Thymus (tissue), 11 donors: ENCODE measurements around the gene FOSL1. TPM values are rescaled to one million over a fixed set of nuclear protein-coding genes. Genes with fewer than 3 reads are reported as not detected.
"Not testable (repeated sequence)": the region's sequence is repeated elsewhere in the genome, so short reads cannot be mapped to it uniquely, and the experiment has no call there.

Experiments used
- DNase-seq, 9 donors: peaks; one replicate each; pipeline ENCODE4 v3.0.0-alpha.2; 2013; ENCODE audit warnings: low spot score in 9 of 9, low read depth in 6 of 9, missing footprints in 1 of 9
- H3K27ac ChIP-seq, 2 donors: one replicate each; pipeline ENCODE4 v1.5.1; 2013; ENCODE audit warnings: control low read depth in 1 of 2, low read depth in 1 of 2, low read length in 1 of 2, mild to moderate bottlenecking in 1 of 2, moderate library complexity in 1 of 2
- H3K27me3 ChIP-seq, 2 donors: one replicate each; pipeline ENCODE4 v1.5.1; 2013; ENCODE audit warnings: low read length in 1 of 2; ENCODE audit not compliant: control insufficient read depth in 2 of 2, insufficient read depth in 1 of 2
- H3K36me3 ChIP-seq, 2 donors: one replicate each; pipeline ENCODE4 v1.5.1; 2013; ENCODE audit warnings: low read length in 1 of 2, mild to moderate bottlenecking in 1 of 2, moderate library complexity in 1 of 2; ENCODE audit not compliant: control insufficient read depth in 2 of 2, insufficient read depth in 2 of 2
- H3K4me1 ChIP-seq, 2 donors: one replicate each; pipeline ENCODE4 v1.5.1; 2013; ENCODE audit warnings: low read length in 2 of 2; ENCODE audit not compliant: control insufficient read depth in 2 of 2, insufficient read depth in 2 of 2
- H3K4me3 ChIP-seq, 2 donors: one replicate each; pipeline ENCODE4 v1.5.1; 2013; ENCODE audit warnings: low read length in 2 of 2, control low read depth in 1 of 2, mild to moderate bottlenecking in 1 of 2
- H3K9me3 ChIP-seq, 2 donors: one replicate each; pipeline ENCODE4 v1.5.1; 2013; ENCODE audit warnings: low read length in 1 of 2, mild to moderate bottlenecking in 1 of 2; ENCODE audit not compliant: control insufficient read depth in 2 of 2, insufficient read depth in 1 of 2
- WGBS: extraction: QIAGEN DNeasy Blood & Tissue Kit; methylation state at CpG from one replicate; pipeline ENCODE4 v1.1.7; 2013; 5-methylcytosine and 5-hydroxymethylcytosine counted together
- polyA plus RNA-seq: library from polyadenylated mRNA; stranded (reverse); fragments of 200-250 nt; gene quantifications from one replicate; pipeline ENCODE4 v1.2.3, GENCODE V29; 2013
- total RNA-seq: library from RNA; stranded (reverse); fragments of 120-200 nt; gene quantifications from one replicate; pipeline ENCODE4 v1.2.4, GENCODE V29; 2013
- donor health status: healthy.

FOSL1 gene
- total and polyA plus RNA-seq, 2 donors: 0.14 to 3.8 TPM

GRCh38 chr11:65892661-65893317 is 7.4 kb downstream of the FOSL1 start:
- Histone ChIP-seq H3K27ac (no peak overlapping the region), H3K9me3 (peaks cover 0 to 3% of the 10 kb centered on the region in 2 donors), H3K4me3 (peak overlapping the region in 1 of 2 donors; percentile 40), H3K4me1 (peaks cover 37 to 57% of the 10 kb centered on the region in 2 donors), H3K27me3 (peaks cover 0 to 16% of the 10 kb centered on the region in 2 donors), H3K36me3 (no peaks in the 10 kb centered on the region)
- no peak for DNase-seq
- WGBS: 88% methylated on average over 10 of the region's 10 CpGs

GRCh38 chr11:65892137-65892540 is 8.0 kb downstream of the FOSL1 start:
- DNase-seq, H3K36me3 ChIP-seq, H3K9me3 ChIP-seq: not testable (repeated sequence)
- WGBS: 84% methylated on average over 5 of the region's 5 CpGs
- Histone ChIP-seq H3K4me3 (peak overlapping the region in 1 of 2 donors; percentile 80), H3K27ac (peak overlapping the region in 1 of 2 donors; percentile 95), H3K27me3 (peaks cover 0 to 11% of the 10 kb centered on the region in 2 donors), H3K4me1 (peaks cover 37 to 63% of the 10 kb centered on the region in 2 donors)

DNA sequence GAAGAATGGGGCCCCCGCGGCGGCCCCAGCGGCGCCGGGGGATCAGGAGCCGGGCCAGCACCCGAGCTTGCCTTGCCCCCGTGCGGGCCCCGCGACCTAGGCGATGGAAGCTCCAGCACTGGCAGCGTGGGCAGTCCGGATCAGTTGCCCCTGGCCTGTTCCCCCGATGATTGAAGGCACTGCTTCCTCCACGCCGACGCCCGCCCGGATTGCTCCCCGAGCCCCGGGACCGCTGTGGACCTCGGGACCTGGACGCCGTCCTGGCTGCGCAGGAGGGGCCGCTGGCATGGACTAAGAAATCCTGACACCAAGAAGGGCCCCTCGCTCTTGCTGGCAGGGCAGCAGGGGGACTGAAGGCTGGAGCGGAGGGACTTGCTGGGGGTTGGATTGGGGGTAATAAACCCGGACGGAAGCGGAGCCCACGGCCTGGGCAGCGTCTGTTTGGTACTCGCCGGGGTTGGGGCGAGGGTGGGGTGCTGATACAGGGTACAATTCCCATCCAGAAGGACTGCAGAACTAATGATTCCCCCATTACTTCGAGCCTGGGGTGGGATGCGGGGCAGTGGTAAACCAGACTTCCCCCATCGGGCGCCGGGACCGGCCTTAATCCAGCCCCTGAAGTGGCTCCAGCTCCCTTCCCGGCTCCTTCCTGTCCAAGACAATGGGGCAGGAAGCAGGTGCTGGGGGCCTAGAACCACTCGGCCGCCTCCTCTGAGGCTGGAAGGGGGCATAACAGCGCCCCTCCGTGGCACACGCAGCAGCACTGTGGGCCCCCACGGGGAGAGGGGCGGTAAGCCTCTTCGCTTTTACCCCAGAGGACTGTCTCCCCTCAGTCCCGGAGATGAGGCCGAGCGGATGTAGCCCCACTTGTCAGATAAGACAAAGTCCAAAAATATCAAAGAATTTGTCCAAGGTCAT is 8.7 kb downstream of the FOSL1 start:
- Histone ChIP-seq H3K27me3 (peaks cover 0 to 6% of the 10 kb centered on the region in 2 donors), H3K9me3 (peaks cover 0 to 7% of the 10 kb centered on the region in 2 donors), H3K4me1 (peaks cover 37 to 65% of the 10 kb centered on the region in 2 donors), H3K36me3 (peaks cover 3 to 6% of the 10 kb centered on the region in 2 donors), H3K4me3 (peak overlapping the region; percentile 73 to 80), H3K27ac (peak overlapping the region; percentile 93 to 95)
- WGBS: 3% methylated on average over 57 of the region's 57 CpGs
- peak in 3 of 9 donors; percentile 45 to 70 (median 50) for DNase-seq

DNA sequence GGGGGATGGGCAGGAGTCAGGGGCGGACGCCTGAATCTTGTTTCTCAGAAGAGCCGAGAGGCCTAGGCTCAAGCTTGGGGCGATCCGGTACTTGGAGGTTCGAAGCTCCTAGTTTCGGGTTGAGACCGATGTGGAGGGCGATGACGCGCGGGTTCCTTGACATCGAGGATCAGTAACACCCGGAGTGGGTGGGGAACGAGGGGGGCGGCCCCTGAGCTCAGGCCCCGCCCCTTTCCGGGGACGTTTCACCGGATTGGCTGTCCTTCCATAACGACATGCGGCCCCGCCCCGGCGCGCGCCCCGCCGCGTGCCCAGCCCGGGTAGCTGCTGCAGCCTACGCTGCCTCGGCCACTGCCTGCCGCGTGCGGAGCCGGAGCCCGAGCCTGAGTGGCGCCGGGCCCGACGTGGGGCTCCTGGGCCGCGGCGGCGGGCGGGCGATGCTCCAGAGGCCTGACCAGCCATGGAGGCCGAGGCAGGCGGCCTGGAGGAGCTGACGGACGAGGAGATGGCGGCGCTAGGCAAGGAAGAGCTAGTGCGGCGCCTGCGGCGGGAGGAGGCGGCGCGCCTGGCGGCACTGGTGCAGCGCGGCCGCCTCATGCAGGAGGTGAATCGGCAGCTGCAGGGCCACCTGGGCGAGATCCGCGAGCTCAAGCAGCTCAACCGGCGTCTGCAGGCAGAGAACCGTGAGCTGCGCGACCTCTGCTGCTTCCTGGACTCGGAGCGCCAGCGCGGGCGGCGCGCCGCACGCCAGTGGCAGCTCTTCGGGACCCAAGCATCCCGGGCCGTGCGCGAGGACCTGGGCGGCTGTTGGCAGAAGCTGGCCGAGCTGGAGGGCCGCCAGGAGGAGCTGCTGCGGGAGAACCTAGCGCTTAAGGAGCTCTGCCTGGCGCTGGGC is 9.6 kb downstream of the FOSL1 start, which contains the start of gene CCDC85B:
CCDC85B (plus strand) TSS at position 350 of the 895 bp plus-strand sequence; CDS start at position 461, 111 bp downstream.
- Histone ChIP-seq H3K9me3 (peaks cover 0 to 7% of the 10 kb centered on the region in 2 donors), H3K4me1 (peaks cover 37 to 65% of the 10 kb centered on the region in 2 donors), H3K36me3 (peaks cover 3 to 13% of the 10 kb centered on the region in 2 donors), H3K4me3 (peak within 1 kb of the TSS; percentile 73 to 90), H3K27me3 (peaks cover 0 to 2% of the 10 kb centered on the region in 2 donors), H3K27ac (peak within 1 kb of the TSS; percentile 93 to 95)
- under 1% methylated on average over 94 of the region's 94 CpGs for WGBS
- peak; percentile 86 to 98 (median 96) for DNase-seq

GRCh38 chr11:65888163-65888814 is 11.9 kb downstream of the FOSL1 start, which contains the start of gene FIBP:
FIBP (minus strand) TSS chr11:65888471; CDS start chr11:65888418, 53 bp downstream.
- Histone ChIP-seq H3K4me1 (peaks cover 27 to 61% of the 10 kb centered on the region in 2 donors), H3K36me3 (peaks cover 18 to 35% of the 10 kb centered on the region in 2 donors), H3K4me3 (peak within 1 kb of the TSS; percentile 54 to 90), H3K27ac (peak within 1 kb of the TSS; percentile 92 to 95), H3K27me3 (no peaks in the 10 kb centered on the region), H3K9me3 (peaks cover 0 to 7% of the 10 kb centered on the region in 2 donors)
- peak; percentile 82 to 96 (median 89) for DNase-seq
- WGBS: under 1% methylated on average over 57 of the region's 57 CpGs

DNA sequence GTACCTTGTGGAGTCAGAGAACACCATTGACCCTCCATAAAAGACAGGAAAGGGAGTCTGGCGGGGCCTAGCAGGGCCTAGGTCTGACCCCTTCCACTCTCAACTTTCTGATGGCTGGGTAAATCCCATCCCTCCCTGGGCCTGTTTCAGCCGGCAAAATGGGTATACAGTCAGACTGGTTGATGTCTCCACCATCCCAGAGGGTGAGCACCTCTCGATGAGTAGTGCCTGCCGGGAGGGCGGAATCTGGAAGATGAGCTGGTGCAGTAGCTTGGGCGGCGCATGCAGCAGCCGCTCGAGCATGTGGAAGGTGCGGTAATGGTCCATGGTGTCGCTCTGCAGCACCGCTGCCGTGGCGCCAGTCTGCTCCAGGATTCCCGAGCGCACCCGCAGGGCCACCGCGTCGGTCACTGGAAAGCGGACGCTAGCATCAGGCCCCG is 12.4 kb downstream of the FOSL1 start:
- Histone ChIP-seq H3K36me3 (peaks cover 22 to 40% of the 10 kb centered on the region in 2 donors), H3K4me3 (peak overlapping the region; percentile 54 to 90), H3K4me1 (peaks cover 25 to 55% of the 10 kb centered on the region in 2 donors), H3K27me3 (no peaks in the 10 kb centered on the region), H3K9me3 (peaks cover 0 to 7% of the 10 kb centered on the region in 2 donors), H3K27ac (peak overlapping the region; percentile 77 to 95)
- 9% methylated on average over 23 of the region's 23 CpGs for WGBS
- no peak for DNase-seq

GRCh38 chr11:65886826-65887722 is 13.1 kb downstream of the FOSL1 start:
- Histone ChIP-seq H3K4me3 (peak overlapping the region in 1 of 2 donors; percentile 90), H3K9me3 (peaks cover 0 to 7% of the 10 kb centered on the region in 2 donors), H3K27me3 (no peaks in the 10 kb centered on the region), H3K36me3 (peaks cover 26 to 47% of the 10 kb centered on the region in 2 donors), H3K4me1 (peaks cover 19 to 49% of the 10 kb centered on the region in 2 donors), H3K27ac (no peak overlapping the region)
- WGBS: 95% methylated on average over 14 of the region's 14 CpGs
- no peak for DNase-seq
